K562 (cell line): ENCODE data around the gene TTC39B. TPM values are rescaled to one million over a fixed set of nuclear protein-coding genes. Genes with fewer than 3 reads are reported as not detected.

Experiments
- ATAC-seq: fragments of 200-7000 bp; cut with Tn5 transposase; 3 replicates; pipeline ENCODE4 v1.9.1; 2020; ENCODE audit warnings: moderate library complexity
- BruUV-seq: library from RNA; stranded (reverse); fragments of 400-500 nt; replicated peaks from 2 replicates; lab custom pipeline; 2021; lab: Mats Ljungman, UMichigan
- CTCF ChIA-PET: fragments of 300-600 bp; formaldehyde crosslinking; extraction: SDS; loops from one replicate; lab custom pipeline; 2021; ENCODE audit warnings: low intra/inter-chr PET ratio; lab: Yijun Ruan, JAX
- POLR2A ChIA-PET: fragments of 300-600, 350-650 bp; sonication (Branson Sonifier 250); formaldehyde crosslinking; extraction: SDS; loops from one replicate; lab custom pipeline; 2021; ENCODE audit warnings: antibody characterized with exemption, inconsistent platforms; lab: Yijun Ruan, JAX
- DNase-seq, 4 experiments: peaks; one replicate each; pipeline versions ENCODE4 v3.0.0 to v3.0.0-alpha.2; 2011 to 2018; ENCODE audit warnings: low spot score in 3 of 4, mixed read lengths in 3 of 4; ENCODE audit errors: extremely low read depth in 1 of 4
- FAIRE-seq: peaks from 2 replicates; lab custom pipeline; 2011; peaks lifted over from hg19 to GRCh38; lab: Jason Lieb, UNC
- H2AFZ ChIP-seq: 2 replicates; pipeline ENCODE4 v1.6.0; 2011; ENCODE audit warnings: low read depth, low read length, control low read depth, inconsistent platforms
- H3K27ac ChIP-seq: fragments of 200-600 bp; 3 replicates; pipeline ENCODE4 v1.8.0; 2011; ENCODE audit warnings: low read depth, mild to moderate bottlenecking, control low read depth, inconsistent platforms, low read length, moderate library complexity, mixed read lengths; ENCODE audit errors: extremely low read depth
- H3K27me3 ChIP-seq, 2 experiments: fragments of 300-600 bp in 1 of 2; 2 replicates in 1 of 2; 3 replicates in 1 of 2; pipeline versions ENCODE4 v1.6.0 to v1.8.0; 2011; ENCODE audit warnings: inconsistent platforms in 2 of 2, low read length in 2 of 2, mild to moderate bottlenecking in 1 of 2, mixed read lengths in 1 of 2, moderate library complexity in 1 of 2; ENCODE audit not compliant: control insufficient read depth in 2 of 2, insufficient read depth in 2 of 2
- H3K36me3 ChIP-seq: fragments of 300-600 bp; 3 replicates; pipeline ENCODE4 v1.8.0; 2011; ENCODE audit warnings: mild to moderate bottlenecking, low read length, inconsistent platforms; ENCODE audit not compliant: control insufficient read depth, insufficient read depth
- H3K4me1 ChIP-seq, 2 experiments: fragments of 200-600 bp in 1 of 2; replicated peaks in 1 of 2; 2 replicates in 1 of 2; 3 replicates in 1 of 2; pipeline versions ENCODE4 v1.5.1 to v1.8.0; 2011; ENCODE audit warnings: inconsistent platforms in 2 of 2, low read length in 2 of 2, mild to moderate bottlenecking in 1 of 2, mixed read lengths in 1 of 2, moderate library complexity in 1 of 2; ENCODE audit not compliant: control insufficient read depth in 2 of 2, insufficient read depth in 2 of 2
- H3K4me2 ChIP-seq: 2 replicates; pipeline ENCODE4 v1.6.1; 2011; ENCODE audit warnings: low read length, control low read depth, inconsistent platforms, mixed read lengths; ENCODE audit not compliant: insufficient read depth
- H3K4me3 ChIP-seq: fragments of 200-600 bp; sonication (generic), shearing (Covaris generic); 2 replicates; pipeline ENCODE4 v1.5.1; 2016; ENCODE audit warnings: control low read depth, inconsistent platforms
- H3K79me2 ChIP-seq: fragments of 200-600 bp; 3 replicates; pipeline ENCODE4 v1.8.0; 2011; ENCODE audit warnings: low read length, inconsistent platforms; ENCODE audit not compliant: control insufficient read depth, insufficient read depth
- H3K9ac ChIP-seq, 2 experiments: 2 replicates each; pipeline versions ENCODE4 v1.6.0 to v1.6.1; 2011; ENCODE audit warnings: low read depth in 2 of 2, low read length in 2 of 2, control low read depth in 1 of 2, inconsistent platforms in 1 of 2, mild to moderate bottlenecking in 1 of 2, mixed read lengths in 1 of 2; ENCODE audit not compliant: insufficient read depth in 1 of 2
- H3K9me1 ChIP-seq: one replicate; pipeline ENCODE4 v1.6.0; 2011; ENCODE audit warnings: inconsistent platforms, mild to moderate bottlenecking, low read length, moderate library complexity; ENCODE audit not compliant: control insufficient read depth, insufficient read depth
- H3K9me3 ChIP-seq: replicated peaks from 2 replicates; pipeline ENCODE4 v1.5.1; 2011; ENCODE audit warnings: low read depth, low read length, inconsistent platforms; ENCODE audit not compliant: control insufficient read depth, insufficient read depth
- H4K20me1 ChIP-seq: replicated peaks from 2 replicates; pipeline ENCODE4 v1.6.1; 2011; ENCODE audit warnings: low read length, inconsistent platforms, mixed read lengths; ENCODE audit not compliant: control insufficient read depth, insufficient read depth
- WGBS: fragments of 100-300 bp; shearing (Covaris generic); methylation state at CpG from one replicate; pipeline ENCODE4 v1.1.6; 2016; ENCODE audit warnings: low coverage, mixed read lengths; ENCODE audit not compliant: insufficient coverage; ENCODE audit errors: missing lambda C conversion rate; 5-methylcytosine and 5-hydroxymethylcytosine counted together
- in situ Hi-C: fragments of 300-500 bp; cut with MboI; formaldehyde crosslinking; loops from 4 replicates; pipeline ENCODE4 v1.15.0; 2018; ENCODE audit warnings: inconsistent platforms, mixed read lengths
- intact Hi-C: fragments of 100-400 bp; cut with micrococcal nuclease; formaldehyde crosslinking; loops from 2 replicates; pipeline ENCODE4 v1.14.2; 2022
- polyA plus RNA-seq, 8 experiments: library from polyadenylated mRNA; depleted of rRNA in 4 of 8; stranded (reverse) in 5 of 8; unstranded in 3 of 8; fragments of >200 nt; fragmentation: Nextera tagmentation in 2 of 8; fragmentation: Illumina TruSeq in 1 of 8; extraction: Ambion mirVana in 2 of 8; extraction: Trizol in 1 of 8; gene quantifications; 2 replicates each; pipeline versions ENCODE4 v1.2.1 to v1.2.3, GENCODE V29; 2011 to 2014; ENCODE audit warnings: inconsistent platforms in 1 of 8, missing spikeins in 1 of 8
- total RNA-seq, 7 experiments: library from RNA; depleted of rRNA in 6 of 7; stranded (reverse); fragments of >200 nt in 6 of 7; fragmentation: Illumina TruSeq in 2 of 7; extraction: Trizol in 2 of 7; gene quantifications; 2 replicates each; pipeline versions ENCODE4 v1.2.1 to v1.2.3, GENCODE V29; 2011 to 2021; ENCODE audit warnings: low replicate concordance in 1 of 7
- TF ChIP-seq, protein P1 (sequence below), 2 experiments: IDR thresholded peaks; 2 replicates each; pipeline ENCODE4 v1.6.1; 2012; ENCODE audit warnings: improper control_type of control experiment in 2 of 2, low read depth in 2 of 2, low read length in 2 of 2, borderline replicate concordance in 1 of 2

The TTC39B gene
- total and polyA plus RNA-seq, 9 of the 15 experiments (the other 6 are each of a cell fraction or from before 2014, with no cell fraction given) = 0.32 to 1.2 (median 0.95) TPM

GRCh38 chr9:15213249-15213648 lies 93.8 kb downstream of the TTC39B start:
- FAIRE-seq = no peak
- no peak for DNase-seq
- TF ChIP-seq, protein P1, sequence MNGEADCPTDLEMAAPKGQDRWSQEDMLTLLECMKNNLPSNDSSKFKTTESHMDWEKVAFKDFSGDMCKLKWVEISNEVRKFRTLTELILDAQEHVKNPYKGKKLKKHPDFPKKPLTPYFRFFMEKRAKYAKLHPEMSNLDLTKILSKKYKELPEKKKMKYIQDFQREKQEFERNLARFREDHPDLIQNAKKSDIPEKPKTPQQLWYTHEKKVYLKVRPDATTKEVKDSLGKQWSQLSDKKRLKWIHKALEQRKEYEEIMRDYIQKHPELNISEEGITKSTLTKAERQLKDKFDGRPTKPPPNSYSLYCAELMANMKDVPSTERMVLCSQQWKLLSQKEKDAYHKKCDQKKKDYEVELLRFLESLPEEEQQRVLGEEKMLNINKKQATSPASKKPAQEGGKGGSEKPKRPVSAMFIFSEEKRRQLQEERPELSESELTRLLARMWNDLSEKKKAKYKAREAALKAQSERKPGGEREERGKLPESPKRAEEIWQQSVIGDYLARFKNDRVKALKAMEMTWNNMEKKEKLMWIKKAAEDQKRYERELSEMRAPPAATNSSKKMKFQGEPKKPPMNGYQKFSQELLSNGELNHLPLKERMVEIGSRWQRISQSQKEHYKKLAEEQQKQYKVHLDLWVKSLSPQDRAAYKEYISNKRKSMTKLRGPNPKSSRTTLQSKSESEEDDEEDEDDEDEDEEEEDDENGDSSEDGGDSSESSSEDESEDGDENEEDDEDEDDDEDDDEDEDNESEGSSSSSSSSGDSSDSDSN (IDR thresholded peaks at IDR 0.05; ENCODE audit: borderline replicate concordance in 1 of 2, low read depth in 2 of 2, low read length in 2 of 2) = no peak
- Histone ChIP-seq H3K4me1 (no peaks in the 10 kb centered on the region), H3K27me3 (no peaks in the 10 kb centered on the region; a peak in 1 of 5 replicates), H3K4me3 (no peak overlapping the region), H3K4me2 (no peak overlapping the region), H3K9ac (no peak overlapping the region), H3K9me1 (no peaks in the 10 kb centered on the region), H2AFZ (no peak overlapping the region), H3K79me2 (no peaks in the 10 kb centered on the region), H3K36me3 (no peaks in the 10 kb centered on the region), H3K9me3 (no peaks in the 10 kb centered on the region), H3K27ac (no peak overlapping the region), H4K20me1 (no peaks in the 10 kb centered on the region)
- POLR2A ChIA-PET = no interaction called here
- no peak for ATAC-seq
- CTCF ChIA-PET = no interaction called here
- in situ Hi-C loops (loop anchor here (10.0 to 25.0 kb wide), 2 partner anchors 202 to 399 kb away; no protein-coding TSS in a partner anchor), intact Hi-C loops (loop anchor here (5.0 kb wide), 1 partner anchor 204 kb away; no protein-coding TSS in a partner anchor)
- 0% methylated on average over 5 of the region's 5 CpGs for WGBS
- no TSS peak for BruUV-seq
